ENCODE measurements around the gene PDK1. TPM values are rescaled to one million over a fixed set of nuclear protein-coding genes. Genes with fewer than 3 reads are reported as not detected.

The PDK1 gene
- total RNA-seq, 5 donors from 2014 or later (not counting 1 experiment from before 2014, with no cell fraction given): 37.3 to 70.3 (median 48.6) TPM

- 11% methylated on average over 8 of the region's 8 CpGs for WGBS (ENCODE audit: insufficient coverage)
- ATAC-seq (replicated peaks in 1 of 4) (peak in 3 of 4 experiments; percentile 13 to 22 (median 20)), DNase-seq (no peak)
- POLR2A ChIA-PET: interaction anchor here in 1 of 2 donors (0.7 kb wide), 1 partner anchor 126 kb away, joined by 3 read pairs; no protein-coding TSS in a partner anchor
- peak overlapping the region; percentile 40 for H3K27ac ChIP-seq (ENCODE audit: low read length)
- no peaks in the 10 kb centered on the region for H3K27me3 ChIP-seq (replicated peaks in 1 of 2; ENCODE audit: control insufficient read depth in 2 of 2, extremely low read depth in 1 of 2, insufficient read depth in 2 of 2, low read length in 1 of 2)
- Mint-ChIP-seq H3K36me3 (peaks cover 7% of the 10 kb centered on the region), H3K4me1 (peaks cover 51 to 62% (median 59%) of the 10 kb centered on the region in 3 donors), H3K27ac (peak overlapping the region; percentile 92 to 95), H3K27me3 (no peaks in the 10 kb centered on the region), H3K4me3 (peak overlapping the region; percentile 88 to 95 (median 92)), H3K9me3 (no peaks in the 10 kb centered on the region)
- peaks cover 25 to 31% of the 10 kb centered on the region in 2 experiments for H3K4me1 ChIP-seq (ENCODE audit: control insufficient read depth in 1 of 2, extremely low read depth in 1 of 2, insufficient read depth in 2 of 2, low read length in 2 of 2)
- peaks cover 0 to 2% of the 10 kb centered on the region in 2 donors for H3K36me3 ChIP-seq (ENCODE audit: control insufficient read depth in 2 of 2, extremely low read depth in 1 of 2, insufficient read depth in 1 of 2, low read length in 1 of 2)
- no peaks in the 10 kb centered on the region for H3K9me3 ChIP-seq
- CTCF ChIA-PET: interaction anchor here (0.7 to 1.0 kb wide), 2 partner anchors 113 to 1786 kb away, joined by 3 read pairs; no protein-coding TSS in a partner anchor
- H3K4me3 ChIP-seq (ENCODE audit: control insufficient read depth in 1 of 2, extremely low read depth in 1 of 2, low read length in 1 of 2): peak overlapping the region; percentile 81 to 96
Measured at GRCh38 chr2:172555272-172555521, 693 bp upstream of the PDK1 start.

- CTCF ChIA-PET: no interaction called here
- Mint-ChIP-seq H3K27me3 (no peaks in the 10 kb centered on the region), H3K4me1 (peaks cover 47 to 59% (median 54%) of the 10 kb centered on the region in 3 donors), H3K9me3 (no peaks in the 10 kb centered on the region), H3K27ac (peak overlapping the region; percentile 80 to 82), H3K4me3 (peak overlapping the region; percentile 88 to 91 (median 89)), H3K36me3 (peaks cover 7% of the 10 kb centered on the region)
- H3K27ac ChIP-seq (ENCODE audit: low read length): peak overlapping the region; percentile 32
- ATAC-seq (replicated peaks in 1 of 4) (peak; percentile 41 to 72 (median 68)), DNase-seq (peak; percentile 19 to 69 (median 43))
- WGBS (ENCODE audit: insufficient coverage): under 1% methylated on average over 49 of the region's 52 CpGs
- H3K4me3 ChIP-seq (ENCODE audit: control insufficient read depth in 1 of 2, extremely low read depth in 1 of 2, low read length in 1 of 2): peak overlapping the region; percentile 85 to 96
- peaks cover 0 to 8% of the 10 kb centered on the region in 2 donors for H3K36me3 ChIP-seq (ENCODE audit: control insufficient read depth in 2 of 2, extremely low read depth in 1 of 2, insufficient read depth in 1 of 2, low read length in 1 of 2)
- peaks cover 23 to 25% of the 10 kb centered on the region in 2 experiments for H3K4me1 ChIP-seq (ENCODE audit: control insufficient read depth in 1 of 2, extremely low read depth in 1 of 2, insufficient read depth in 2 of 2, low read length in 2 of 2)
- POLR2A ChIA-PET: no interaction called here
- H3K27me3 ChIP-seq (replicated peaks in 1 of 2; ENCODE audit: control insufficient read depth in 2 of 2, extremely low read depth in 1 of 2, insufficient read depth in 2 of 2, low read length in 1 of 2): no peaks in the 10 kb centered on the region
- H3K9me3 ChIP-seq: no peaks in the 10 kb centered on the region
Measured at GRCh38 chr2:172556284-172557033, 569 bp downstream of the PDK1 start.

GRCh38 chr2:172558372-172558771 lies 2.5 kb downstream of the PDK1 start:
- POLR2A ChIA-PET: no interaction called here
- Histone ChIP-seq H3K4me3 (ENCODE audit: control insufficient read depth in 1 of 2, extremely low read depth in 1 of 2, low read length in 1 of 2) (no peak overlapping the region), H3K27ac (ENCODE audit: low read length) (no peak overlapping the region), H3K36me3 (ENCODE audit: control insufficient read depth in 2 of 2, extremely low read depth in 1 of 2, insufficient read depth in 1 of 2, low read length in 1 of 2) (peaks cover 0 to 21% of the 10 kb centered on the region in 2 donors), H3K27me3 (replicated peaks in 1 of 2; ENCODE audit: control insufficient read depth in 2 of 2, extremely low read depth in 1 of 2, insufficient read depth in 2 of 2, low read length in 1 of 2) (no peaks in the 10 kb centered on the region), H3K9me3 (no peaks in the 10 kb centered on the region), H3K4me1 (ENCODE audit: control insufficient read depth in 1 of 2, extremely low read depth in 1 of 2, insufficient read depth in 2 of 2, low read length in 2 of 2) (peaks cover 23 to 25% of the 10 kb centered on the region in 2 experiments)
- CTCF ChIA-PET: no interaction called here
- peaks cover 54 to 58% (median 55%) of the 10 kb centered on the region in 3 donors for H3K4me1 Mint-ChIP-seq
- peak overlapping the region; percentile 53 to 89 (median 88) for H3K4me3 Mint-ChIP-seq
- no peak for DNase-seq
- H3K27me3 Mint-ChIP-seq: no peaks in the 10 kb centered on the region
- no peak overlapping the region for H3K27ac Mint-ChIP-seq
- 100% methylated on average over 1 of the region's 5 CpGs for WGBS (ENCODE audit: insufficient coverage)
- peaks cover 11% of the 10 kb centered on the region for H3K36me3 Mint-ChIP-seq
- no peak for ATAC-seq (replicated peaks in 1 of 4)
- H3K9me3 Mint-ChIP-seq: no peaks in the 10 kb centered on the region

GRCh38 chr2:172560721-172561120 lies 4.8 kb downstream of the PDK1 start:
- Histone ChIP-seq H3K27ac (ENCODE audit: low read length) (no peak overlapping the region), H3K36me3 (ENCODE audit: control insufficient read depth in 2 of 2, extremely low read depth in 1 of 2, insufficient read depth in 1 of 2, low read length in 1 of 2) (peaks cover 0 to 38% of the 10 kb centered on the region in 2 donors), H3K27me3 (replicated peaks in 1 of 2; ENCODE audit: control insufficient read depth in 2 of 2, extremely low read depth in 1 of 2, insufficient read depth in 2 of 2, low read length in 1 of 2) (no peaks in the 10 kb centered on the region), H3K4me3 (ENCODE audit: control insufficient read depth in 1 of 2, extremely low read depth in 1 of 2, low read length in 1 of 2) (no peak overlapping the region), H3K4me1 (ENCODE audit: control insufficient read depth in 1 of 2, extremely low read depth in 1 of 2, insufficient read depth in 2 of 2, low read length in 2 of 2) (peaks cover 11% of the 10 kb centered on the region in 2 experiments), H3K9me3 (no peaks in the 10 kb centered on the region)
- DNase-seq: no peak
- ChIA-PET POLR2A (interaction anchor here in 1 of 2 donors (0.5 kb wide), 1 partner anchor 19 kb away, joined by 3 read pairs; no protein-coding TSS in a partner anchor), CTCF (no interaction called here)
- Mint-ChIP-seq H3K4me3 (no peak overlapping the region), H3K27me3 (no peaks in the 10 kb centered on the region), H3K27ac (peak overlapping the region in 1 of 2 donors; percentile 16), H3K36me3 (peaks cover 25% of the 10 kb centered on the region), H3K9me3 (no peaks in the 10 kb centered on the region), H3K4me1 (peaks cover 36 to 48% (median 43%) of the 10 kb centered on the region in 3 donors)
- no CpG with 5 or more reads among the region's 2 CpGs for WGBS (ENCODE audit: insufficient coverage)
- no peak for ATAC-seq (replicated peaks in 1 of 4)

GRCh38 chr2:172561270-172561669 lies 5.4 kb downstream of the PDK1 start:
- H3K4me1 Mint-ChIP-seq: peaks cover 39 to 51% (median 47%) of the 10 kb centered on the region in 3 donors
- no peak overlapping the region for H3K4me3 ChIP-seq (ENCODE audit: control insufficient read depth in 1 of 2, extremely low read depth in 1 of 2, low read length in 1 of 2)
- H3K27ac Mint-ChIP-seq: peak overlapping the region; percentile 8 to 34
- H3K27ac ChIP-seq (ENCODE audit: low read length): no peak overlapping the region
- no peaks in the 10 kb centered on the region for H3K27me3 Mint-ChIP-seq
- peaks cover 11% of the 10 kb centered on the region in 2 experiments for H3K4me1 ChIP-seq (ENCODE audit: control insufficient read depth in 1 of 2, extremely low read depth in 1 of 2, insufficient read depth in 2 of 2, low read length in 2 of 2)
- POLR2A ChIA-PET: interaction anchor here in 1 of 2 donors (0.5 to 0.6 kb wide), 2 partner anchors 18 to 25 kb away, joined by 3 to 4 read pairs; no protein-coding TSS in a partner anchor
- no peaks in the 10 kb centered on the region for H3K27me3 ChIP-seq (replicated peaks in 1 of 2; ENCODE audit: control insufficient read depth in 2 of 2, extremely low read depth in 1 of 2, insufficient read depth in 2 of 2, low read length in 1 of 2)
- CTCF ChIA-PET: no interaction called here
- H3K36me3 ChIP-seq (ENCODE audit: control insufficient read depth in 2 of 2, extremely low read depth in 1 of 2, insufficient read depth in 1 of 2, low read length in 1 of 2): peaks cover 0 to 41% of the 10 kb centered on the region in 2 donors
- H3K36me3 Mint-ChIP-seq: peaks cover 29% of the 10 kb centered on the region
- H3K9me3 Mint-ChIP-seq: no peaks in the 10 kb centered on the region
- WGBS (ENCODE audit: insufficient coverage): no CpG with 5 or more reads among the region's 4 CpGs
- no peaks in the 10 kb centered on the region for H3K9me3 ChIP-seq
- DNase-seq (no peak), ATAC-seq (replicated peaks in 1 of 4) (no peak)
- no peak overlapping the region for H3K4me3 Mint-ChIP-seq

- H3K27ac ChIP-seq (ENCODE audit: low read length): no peak overlapping the region
- no peak overlapping the region for H3K4me3 ChIP-seq (ENCODE audit: control insufficient read depth in 1 of 2, extremely low read depth in 1 of 2, low read length in 1 of 2)
- ChIA-PET CTCF (no interaction called here), POLR2A (interaction anchor here in 1 of 2 donors (0.6 kb wide), 1 partner anchor 18 kb away, joined by 5 read pairs; no protein-coding TSS in a partner anchor)
- H3K9me3 ChIP-seq: no peaks in the 10 kb centered on the region
- WGBS (ENCODE audit: insufficient coverage): no CpG with 5 or more reads among the region's 1 CpG
- DNase-seq (no peak), ATAC-seq (replicated peaks in 1 of 4) (no peak)
- H3K4me1 ChIP-seq (ENCODE audit: control insufficient read depth in 1 of 2, extremely low read depth in 1 of 2, insufficient read depth in 2 of 2, low read length in 2 of 2): peaks cover 10 to 14% of the 10 kb centered on the region in 2 experiments
- H3K27me3 Mint-ChIP-seq: no peaks in the 10 kb centered on the region
- H3K27ac Mint-ChIP-seq: no peak overlapping the region
- H3K27me3 ChIP-seq (replicated peaks in 1 of 2; ENCODE audit: control insufficient read depth in 2 of 2, extremely low read depth in 1 of 2, insufficient read depth in 2 of 2, low read length in 1 of 2): no peaks in the 10 kb centered on the region
- no peaks in the 10 kb centered on the region for H3K9me3 Mint-ChIP-seq
- H3K36me3 Mint-ChIP-seq: peaks cover 38% of the 10 kb centered on the region
- H3K4me3 Mint-ChIP-seq: no peak overlapping the region
- H3K4me1 Mint-ChIP-seq: peaks cover 43 to 49% (median 48%) of the 10 kb centered on the region in 3 donors
- H3K36me3 ChIP-seq (ENCODE audit: control insufficient read depth in 2 of 2, extremely low read depth in 1 of 2, insufficient read depth in 1 of 2, low read length in 1 of 2): peaks cover 0 to 43% of the 10 kb centered on the region in 2 donors
Measured at GRCh38 chr2:172562298-172562697, 6.4 kb downstream of the PDK1 start.

Measured in T-cell (primary cell).